ENCODE data around the gene KCNQ5.

GRCh38 chr6:73045609-73046008 lies 423.7 kb downstream of the KCNQ5 start:
- TF ChIP-seq, protein P1, sequence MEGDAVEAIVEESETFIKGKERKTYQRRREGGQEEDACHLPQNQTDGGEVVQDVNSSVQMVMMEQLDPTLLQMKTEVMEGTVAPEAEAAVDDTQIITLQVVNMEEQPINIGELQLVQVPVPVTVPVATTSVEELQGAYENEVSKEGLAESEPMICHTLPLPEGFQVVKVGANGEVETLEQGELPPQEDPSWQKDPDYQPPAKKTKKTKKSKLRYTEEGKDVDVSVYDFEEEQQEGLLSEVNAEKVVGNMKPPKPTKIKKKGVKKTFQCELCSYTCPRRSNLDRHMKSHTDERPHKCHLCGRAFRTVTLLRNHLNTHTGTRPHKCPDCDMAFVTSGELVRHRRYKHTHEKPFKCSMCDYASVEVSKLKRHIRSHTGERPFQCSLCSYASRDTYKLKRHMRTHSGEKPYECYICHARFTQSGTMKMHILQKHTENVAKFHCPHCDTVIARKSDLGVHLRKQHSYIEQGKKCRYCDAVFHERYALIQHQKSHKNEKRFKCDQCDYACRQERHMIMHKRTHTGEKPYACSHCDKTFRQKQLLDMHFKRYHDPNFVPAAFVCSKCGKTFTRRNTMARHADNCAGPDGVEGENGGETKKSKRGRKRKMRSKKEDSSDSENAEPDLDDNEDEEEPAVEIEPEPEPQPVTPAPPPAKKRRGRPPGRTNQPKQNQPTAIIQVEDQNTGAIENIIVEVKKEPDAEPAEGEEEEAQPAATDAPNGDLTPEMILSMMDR (IDR thresholded peaks at IDR 0.05): no peak
- TF ChIP-seq POLR2A (IDR thresholded peaks at IDR 0.05) (no peak), EP300 (IDR thresholded peaks at IDR 0.05; ENCODE audit: low read depth) (no peak), POLR2AphosphoS5 (IDR thresholded peaks at IDR 0.05) (no peak)

Data from transverse colon (tissue), 4 donors.